HCT116 (cell line): ENCODE results near the gene PAK6. TPM values are rescaled to one million over a fixed set of nuclear protein-coding genes. Genes with fewer than 3 reads are reported as not detected.

ENCODE experiments used
- ATAC-seq: fragments of 200-7000 bp; cut with Tn5 transposase; 2 replicates; pipeline ENCODE4 v1.9.1; 2020; ENCODE audit warnings: mild to moderate bottlenecking, moderate library complexity
- BruUV-seq: library from RNA; stranded (reverse); fragments of 400-500 nt; replicated peaks from 2 replicates; lab custom pipeline; 2021; lab: Mats Ljungman, UMichigan
- CTCF ChIA-PET: fragments of 300-600 bp; sonication (Branson Sonifier 250); formaldehyde crosslinking; loops from one replicate; lab custom pipeline; 2021; ENCODE audit warnings: antibody characterized with exemption; lab: Charles Lee
- POLR2A ChIA-PET: fragments of 300-600, 350-600 bp; sonication (Branson Sonifier 250); formaldehyde crosslinking; loops from one replicate; lab custom pipeline; 2021; ENCODE audit warnings: antibody characterized with exemption; lab: Charles Lee
- RAD21 ChIA-PET, 2 experiments: fragments of 300-600 bp; sonication (Branson Sonifier 250); formaldehyde crosslinking; loops; one replicate each; lab custom pipeline; 2023; ENCODE audit warnings: low total read pairs in 2 of 2; ENCODE audit not compliant: uncharacterized antibody in 2 of 2, unreplicated experiment in 2 of 2, low non-redundant PET in 1 of 2; lab: Charles Lee
- DNase-seq: peaks from one replicate; pipeline ENCODE4 v3.0.0-alpha.2; 2010; ENCODE audit warnings: low read depth, low spot score
- H2AFZ ChIP-seq: fragments of 200-600 bp; shearing (Covaris generic), sonication (generic); 2 replicates; pipeline ENCODE4 v1.6.1; 2017; ENCODE audit warnings: low read depth, mixed run types, mixed read lengths, antibody characterized with exemption, low read length; ENCODE audit not compliant: poor library complexity, severe bottlenecking
- H3K27ac ChIP-seq: 2 replicates; pipeline ENCODE4 v1.5.1; 2012; ENCODE audit warnings: low read depth, low read length
- H3K27me3 ChIP-seq: fragments of 200-600 bp; sonication (generic); 2 replicates; pipeline ENCODE4 v1.6.1; 2016; ENCODE audit warnings: mixed run types, low read length, mixed read lengths; ENCODE audit not compliant: insufficient read depth
- H3K36me3 ChIP-seq, 2 experiments: fragments of 200-500 bp in 1 of 2; fragments of 200-600 bp in 1 of 2; sonication (Bioruptor generic) in 1 of 2; sonication (generic) in 1 of 2; 2 replicates each; pipeline versions ENCODE4 v1.5.1 to v1.6.1; 2014 to 2016; ENCODE audit warnings: low read length in 2 of 2, inconsistent platforms in 1 of 2, mixed read lengths in 1 of 2, mixed run types in 1 of 2; ENCODE audit not compliant: insufficient read depth in 2 of 2, control insufficient read depth in 1 of 2
- H3K4me1 ChIP-seq, 2 experiments: fragments of 200-600 bp in 1 of 2; sonication (generic) in 1 of 2; 2 replicates each; pipeline versions ENCODE4 v1.5.1 to v1.6.1; 2012 to 2017; ENCODE audit warnings: low read length in 2 of 2, inconsistent platforms in 1 of 2, mild to moderate bottlenecking in 1 of 2, mixed read lengths in 1 of 2, mixed run types in 1 of 2, moderate library complexity in 1 of 2; ENCODE audit not compliant: insufficient read depth in 2 of 2, control insufficient read depth in 1 of 2
- H3K4me2 ChIP-seq: fragments of 200-600 bp; sonication (generic); 2 replicates; pipeline ENCODE4 v1.6.1; 2017; ENCODE audit warnings: mixed run types, low read length, mixed read lengths
- H3K4me3 ChIP-seq, 2 experiments: fragments of 200-600 bp in 1 of 2; sonication (generic) in 1 of 2; replicated peaks in 1 of 2; 2 replicates each; pipeline ENCODE4 v1.5.1; 2011 to 2016; ENCODE audit warnings: low read length in 2 of 2, control low read depth in 1 of 2, low read depth in 1 of 2, mild to moderate bottlenecking in 1 of 2, mixed read lengths in 1 of 2, mixed run types in 1 of 2
- H3K79me2 ChIP-seq: fragments of 200-600 bp; sonication (generic); 2 replicates; pipeline ENCODE4 v1.6.1; 2017; ENCODE audit warnings: mild to moderate bottlenecking, mixed run types, low read length, moderate library complexity, mixed read lengths; ENCODE audit not compliant: insufficient read depth
- H3K9ac ChIP-seq: fragments of 200-600 bp; sonication (generic); 2 replicates; pipeline ENCODE4 v1.6.1; 2016; ENCODE audit warnings: low read length, mixed read lengths
- H3K9me2 ChIP-seq: fragments of 200-600 bp; sonication (generic), shearing (Covaris generic); 2 replicates; pipeline ENCODE4 v1.6.1; 2017; ENCODE audit warnings: mixed run types, mild to moderate bottlenecking, moderate library complexity; ENCODE audit not compliant: insufficient read depth
- H3K9me3 ChIP-seq, 2 experiments: fragments of 200-500 bp in 1 of 2; fragments of 200-600 bp in 1 of 2; sonication (Bioruptor generic) in 1 of 2; sonication (generic) in 1 of 2; 2 replicates each; pipeline ENCODE4 v1.6.1; 2014 to 2017; ENCODE audit warnings: low read length in 2 of 2, mixed read lengths in 2 of 2, inconsistent platforms in 1 of 2, low read depth in 1 of 2, mild to moderate bottlenecking in 1 of 2, mixed run types in 1 of 2, moderate library complexity in 1 of 2; ENCODE audit not compliant: control insufficient read depth in 1 of 2, insufficient read depth in 1 of 2
- H4K20me1 ChIP-seq: fragments of 200-600 bp; sonication (generic), shearing (Covaris generic); 2 replicates; pipeline ENCODE4 v1.6.1; 2017; ENCODE audit warnings: mixed run types, mild to moderate bottlenecking, moderate library complexity; ENCODE audit not compliant: insufficient read depth
- ATF3 ChIP-seq: IDR thresholded peaks from 2 replicates; pipeline ENCODE4 v1.6.1; 2012
- CBX3 ChIP-seq: IDR thresholded peaks from 2 replicates; pipeline ENCODE4 v1.6.1; 2012; ENCODE audit warnings: low read depth
- CEBPB ChIP-seq: IDR thresholded peaks from 2 replicates; pipeline ENCODE4 v1.6.1; 2012; ENCODE audit warnings: low read depth
- EGR1 ChIP-seq: IDR thresholded peaks from 2 replicates; pipeline ENCODE4 v1.6.1; 2012; ENCODE audit warnings: low read depth
- EZH2phosphoT487 ChIP-seq: fragments of 200-600 bp; IDR thresholded peaks from 2 replicates; pipeline ENCODE4 v1.6.1; 2018; ENCODE audit warnings: antibody characterized with exemption, borderline replicate concordance
- JUND ChIP-seq: IDR thresholded peaks from 2 replicates; pipeline ENCODE4 v1.6.1; 2012
- POLR2A ChIP-seq: IDR thresholded peaks from 2 replicates; pipeline ENCODE4 v1.7.0; 2011; ENCODE audit warnings: borderline replicate concordance; ENCODE audit not compliant: insufficient read depth, insufficient read length; ENCODE audit errors: extremely low read depth
- RAD21 ChIP-seq: IDR thresholded peaks from 2 replicates; pipeline ENCODE4 v1.6.1; 2012; ENCODE audit warnings: low read depth, mild to moderate bottlenecking
- SP1 ChIP-seq: IDR thresholded peaks from 2 replicates; pipeline ENCODE4 v1.6.1; 2012; ENCODE audit warnings: low read depth
- TCF7L2 ChIP-seq: IDR thresholded peaks from 2 replicates; pipeline ENCODE4 v1.7.0; 2011; ENCODE audit warnings: borderline replicate concordance, inconsistent platforms; ENCODE audit not compliant: insufficient read depth, insufficient read length; ENCODE audit errors: extremely low read depth
- YY1 ChIP-seq: IDR thresholded peaks from 2 replicates; pipeline ENCODE4 v1.6.1; 2011; ENCODE audit warnings: low read length, low read depth, moderate library complexity, mild to moderate bottlenecking; ENCODE audit not compliant: insufficient replicate concordance; ENCODE audit errors: extremely low read depth
- ZBTB33 ChIP-seq: IDR thresholded peaks from 2 replicates; pipeline ENCODE4 v1.6.1; 2011; ENCODE audit warnings: mild to moderate bottlenecking, low read length, moderate library complexity; ENCODE audit not compliant: insufficient replicate concordance; ENCODE audit errors: extremely low read depth
- ZFX ChIP-seq: fragments of 450-650 bp; IDR thresholded peaks from 2 replicates; pipeline ENCODE4 v1.6.1; 2017
- intact Hi-C: fragments of 100-400 bp; cut with micrococcal nuclease; formaldehyde crosslinking; loops from 2 replicates; pipeline ENCODE4 v1.10.0; 2022
- total RNA-seq: library from RNA; stranded (reverse); gene quantifications from one replicate; pipeline ENCODE4 v1.2.1, GENCODE V29; 2021; ENCODE audit not compliant: unreplicated experiment
- TF ChIP-seq, protein P1 (sequence below), 3 experiments: fragments of 200-600 bp in 1 of 3; sonication (generic) in 1 of 3; IDR thresholded peaks in 2 of 3; conservative IDR thresholded peaks in 1 of 3; 2 replicates each; pipeline ENCODE4 v1.5.1; 2012 to 2017; ENCODE audit warnings: low read depth in 2 of 3, low read length in 2 of 3, antibody characterized with exemption in 1 of 3, borderline replicate concordance in 1 of 3, control low read depth in 1 of 3, mild to moderate bottlenecking in 1 of 3, mixed read lengths in 1 of 3, mixed run types in 1 of 3, moderate library complexity in 1 of 3; ENCODE audit not compliant: insufficient read depth in 1 of 3

Gene PAK6
- total RNA-seq, 1 experiment from 2014 or later = 19.9 TPM

- TF ChIP-seq, protein P1, sequence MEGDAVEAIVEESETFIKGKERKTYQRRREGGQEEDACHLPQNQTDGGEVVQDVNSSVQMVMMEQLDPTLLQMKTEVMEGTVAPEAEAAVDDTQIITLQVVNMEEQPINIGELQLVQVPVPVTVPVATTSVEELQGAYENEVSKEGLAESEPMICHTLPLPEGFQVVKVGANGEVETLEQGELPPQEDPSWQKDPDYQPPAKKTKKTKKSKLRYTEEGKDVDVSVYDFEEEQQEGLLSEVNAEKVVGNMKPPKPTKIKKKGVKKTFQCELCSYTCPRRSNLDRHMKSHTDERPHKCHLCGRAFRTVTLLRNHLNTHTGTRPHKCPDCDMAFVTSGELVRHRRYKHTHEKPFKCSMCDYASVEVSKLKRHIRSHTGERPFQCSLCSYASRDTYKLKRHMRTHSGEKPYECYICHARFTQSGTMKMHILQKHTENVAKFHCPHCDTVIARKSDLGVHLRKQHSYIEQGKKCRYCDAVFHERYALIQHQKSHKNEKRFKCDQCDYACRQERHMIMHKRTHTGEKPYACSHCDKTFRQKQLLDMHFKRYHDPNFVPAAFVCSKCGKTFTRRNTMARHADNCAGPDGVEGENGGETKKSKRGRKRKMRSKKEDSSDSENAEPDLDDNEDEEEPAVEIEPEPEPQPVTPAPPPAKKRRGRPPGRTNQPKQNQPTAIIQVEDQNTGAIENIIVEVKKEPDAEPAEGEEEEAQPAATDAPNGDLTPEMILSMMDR (IDR thresholded peaks at IDR 0.05 in 2 of 3, conservative IDR thresholded peaks at IDR 0.05 in 1 of 3; ENCODE audit: borderline replicate concordance in 1 of 3, insufficient read depth in 1 of 3, low read depth in 2 of 3, low read length in 2 of 3) = no peak
- TF ChIP-seq ATF3 (no peak), EGR1 (no peak), SP1 (no peak), JUND (no peak), YY1 (no peak), CBX3 (no peak), RAD21 (no peak), ZFX (no peak)
Measured at GRCh38 chr15:40239693-40240618, 1.1 kb downstream of the PAK6 start (continued).

DNA sequence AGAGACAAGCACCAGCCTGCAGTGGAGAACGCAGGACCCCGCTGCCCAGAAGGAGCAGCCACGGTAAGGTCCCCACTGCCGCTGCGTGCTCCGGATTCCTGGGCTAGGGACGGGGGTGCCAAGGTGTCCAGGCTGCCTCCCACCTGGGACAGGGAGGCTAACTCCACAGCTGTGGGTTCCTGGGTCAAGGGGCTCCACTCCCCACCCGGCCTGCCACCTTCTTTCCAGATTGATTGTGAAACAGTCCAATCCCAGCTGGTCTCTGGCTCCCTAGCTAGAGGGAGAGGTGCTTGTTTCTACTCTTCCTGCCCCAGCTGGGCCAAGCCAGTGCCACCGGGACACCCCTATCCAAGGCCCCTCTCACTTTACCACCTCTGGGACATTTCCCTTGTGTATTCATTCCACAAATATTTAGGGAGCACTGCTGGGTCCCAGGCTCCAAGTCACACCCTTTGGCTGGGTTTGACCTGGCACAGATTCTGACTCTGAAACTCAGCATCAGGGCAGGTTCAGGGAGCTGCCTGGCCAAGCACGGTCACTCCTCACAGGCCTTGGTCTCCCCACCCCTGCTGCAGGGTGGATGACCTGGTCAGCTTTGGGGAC lies 1.9 kb downstream of the PAK6 start:
- Histone ChIP-seq H3K9ac (no peak overlapping the region), H3K79me2 (no peaks in the 10 kb centered on the region), H3K27me3 (no peaks in the 10 kb centered on the region), H3K4me2 (no peak overlapping the region), H4K20me1 (no peaks in the 10 kb centered on the region), H3K9me2 (no peaks in the 10 kb centered on the region), H3K4me3 (no peak overlapping the region), H3K36me3 (no peaks in the 10 kb centered on the region), H2AFZ (no peak overlapping the region), H3K9me3 (no peaks in the 10 kb centered on the region), H3K4me1 (peaks cover 10 to 40% of the 10 kb centered on the region in 2 experiments), H3K27ac (no peak overlapping the region; the same call in 1 of the 2 replicates)
- ChIA-PET CTCF (interaction anchor here (1.4 to 2.9 kb wide), 2 partner anchors 23 to 32 kb away, joined by 4 to 10 read pairs; no protein-coding TSS in a partner anchor), RAD21 (no interaction called here), POLR2A (interaction anchor here (0.7 to 1.2 kb wide), 2 partner anchors 8 to 30 kb away, joined by 3 to 4 read pairs; no protein-coding TSS in a partner anchor)
- DNase-seq (no peak), ATAC-seq (no peak)
- BruUV-seq = no TSS peak
- intact Hi-C loops = no loop called here
- TF ChIP-seq YY1 (no peak), POLR2A (no peak), CEBPB (no peak), EZH2phosphoT487 (no peak), ZBTB33 (no peak), RAD21 (no peak), TCF7L2 (no peak)
- TF ChIP-seq, protein P1 (IDR thresholded peaks at IDR 0.05 in 2 of 3, conservative IDR thresholded peaks at IDR 0.05 in 1 of 3; ENCODE audit: borderline replicate concordance in 1 of 3, insufficient read depth in 1 of 3, low read depth in 2 of 3, low read length in 2 of 3) = no peak
